ENCODE data around the gene PLCH2.

DNA sequence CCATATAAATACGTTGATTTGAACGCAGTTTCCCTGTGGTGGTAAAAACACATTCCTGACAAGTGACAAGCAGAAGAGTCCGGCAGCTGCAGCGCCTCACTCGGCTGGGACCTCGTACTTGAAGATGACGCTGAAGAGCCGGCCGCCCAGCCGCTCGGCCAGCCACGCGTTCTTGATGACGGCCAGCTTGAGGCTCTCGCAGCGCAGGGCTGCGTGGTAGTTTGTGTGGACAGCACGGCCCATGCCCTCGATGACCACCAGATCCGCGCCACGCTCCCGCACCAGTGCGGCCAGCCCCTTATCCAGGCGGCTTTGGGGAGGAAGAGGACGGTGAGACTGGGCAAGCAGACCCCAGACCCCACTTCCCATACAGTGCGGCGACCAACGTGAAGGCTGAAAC is 32.7 kb downstream of the PLCH2 start:
- TF ChIP-seq, protein P1, sequence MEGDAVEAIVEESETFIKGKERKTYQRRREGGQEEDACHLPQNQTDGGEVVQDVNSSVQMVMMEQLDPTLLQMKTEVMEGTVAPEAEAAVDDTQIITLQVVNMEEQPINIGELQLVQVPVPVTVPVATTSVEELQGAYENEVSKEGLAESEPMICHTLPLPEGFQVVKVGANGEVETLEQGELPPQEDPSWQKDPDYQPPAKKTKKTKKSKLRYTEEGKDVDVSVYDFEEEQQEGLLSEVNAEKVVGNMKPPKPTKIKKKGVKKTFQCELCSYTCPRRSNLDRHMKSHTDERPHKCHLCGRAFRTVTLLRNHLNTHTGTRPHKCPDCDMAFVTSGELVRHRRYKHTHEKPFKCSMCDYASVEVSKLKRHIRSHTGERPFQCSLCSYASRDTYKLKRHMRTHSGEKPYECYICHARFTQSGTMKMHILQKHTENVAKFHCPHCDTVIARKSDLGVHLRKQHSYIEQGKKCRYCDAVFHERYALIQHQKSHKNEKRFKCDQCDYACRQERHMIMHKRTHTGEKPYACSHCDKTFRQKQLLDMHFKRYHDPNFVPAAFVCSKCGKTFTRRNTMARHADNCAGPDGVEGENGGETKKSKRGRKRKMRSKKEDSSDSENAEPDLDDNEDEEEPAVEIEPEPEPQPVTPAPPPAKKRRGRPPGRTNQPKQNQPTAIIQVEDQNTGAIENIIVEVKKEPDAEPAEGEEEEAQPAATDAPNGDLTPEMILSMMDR (IDR thresholded peaks at IDR 0.05; ENCODE audit: low read depth, low read length, missing input control), result no peak
- TF ChIP-seq, protein P2, sequence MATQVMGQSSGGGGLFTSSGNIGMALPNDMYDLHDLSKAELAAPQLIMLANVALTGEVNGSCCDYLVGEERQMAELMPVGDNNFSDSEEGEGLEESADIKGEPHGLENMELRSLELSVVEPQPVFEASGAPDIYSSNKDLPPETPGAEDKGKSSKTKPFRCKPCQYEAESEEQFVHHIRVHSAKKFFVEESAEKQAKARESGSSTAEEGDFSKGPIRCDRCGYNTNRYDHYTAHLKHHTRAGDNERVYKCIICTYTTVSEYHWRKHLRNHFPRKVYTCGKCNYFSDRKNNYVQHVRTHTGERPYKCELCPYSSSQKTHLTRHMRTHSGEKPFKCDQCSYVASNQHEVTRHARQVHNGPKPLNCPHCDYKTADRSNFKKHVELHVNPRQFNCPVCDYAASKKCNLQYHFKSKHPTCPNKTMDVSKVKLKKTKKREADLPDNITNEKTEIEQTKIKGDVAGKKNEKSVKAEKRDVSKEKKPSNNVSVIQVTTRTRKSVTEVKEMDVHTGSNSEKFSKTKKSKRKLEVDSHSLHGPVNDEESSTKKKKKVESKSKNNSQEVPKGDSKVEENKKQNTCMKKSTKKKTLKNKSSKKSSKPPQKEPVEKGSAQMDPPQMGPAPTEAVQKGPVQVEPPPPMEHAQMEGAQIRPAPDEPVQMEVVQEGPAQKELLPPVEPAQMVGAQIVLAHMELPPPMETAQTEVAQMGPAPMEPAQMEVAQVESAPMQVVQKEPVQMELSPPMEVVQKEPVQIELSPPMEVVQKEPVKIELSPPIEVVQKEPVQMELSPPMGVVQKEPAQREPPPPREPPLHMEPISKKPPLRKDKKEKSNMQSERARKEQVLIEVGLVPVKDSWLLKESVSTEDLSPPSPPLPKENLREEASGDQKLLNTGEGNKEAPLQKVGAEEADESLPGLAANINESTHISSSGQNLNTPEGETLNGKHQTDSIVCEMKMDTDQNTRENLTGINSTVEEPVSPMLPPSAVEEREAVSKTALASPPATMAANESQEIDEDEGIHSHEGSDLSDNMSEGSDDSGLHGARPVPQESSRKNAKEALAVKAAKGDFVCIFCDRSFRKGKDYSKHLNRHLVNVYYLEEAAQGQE (IDR thresholded peaks at IDR 0.05), result no peak
- TF ChIP-seq TAF1 (conservative IDR thresholded peaks at IDR 0.05) (no peak), RAD21 (IDR thresholded peaks at IDR 0.05) (no peak), HNF4G (IDR thresholded peaks at IDR 0.05) (no peak), RXRA (IDR thresholded peaks at IDR 0.05) (no peak), JUND (IDR thresholded peaks at IDR 0.05) (no peak), HNF4A (conservative IDR thresholded peaks at IDR 0.05) (no peak), YY1 (IDR thresholded peaks at IDR 0.05) (no peak), GABPA (IDR thresholded peaks at IDR 0.05 in 1 of 2, conservative IDR thresholded peaks at IDR 0.05 in 1 of 2) (no peak)
- TF ChIP-seq, protein P3, sequence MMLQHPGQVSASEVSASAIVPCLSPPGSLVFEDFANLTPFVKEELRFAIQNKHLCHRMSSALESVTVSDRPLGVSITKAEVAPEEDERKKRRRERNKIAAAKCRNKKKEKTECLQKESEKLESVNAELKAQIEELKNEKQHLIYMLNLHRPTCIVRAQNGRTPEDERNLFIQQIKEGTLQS (IDR thresholded peaks at IDR 0.05), result no peak
- TF ChIP-seq, protein P4, sequence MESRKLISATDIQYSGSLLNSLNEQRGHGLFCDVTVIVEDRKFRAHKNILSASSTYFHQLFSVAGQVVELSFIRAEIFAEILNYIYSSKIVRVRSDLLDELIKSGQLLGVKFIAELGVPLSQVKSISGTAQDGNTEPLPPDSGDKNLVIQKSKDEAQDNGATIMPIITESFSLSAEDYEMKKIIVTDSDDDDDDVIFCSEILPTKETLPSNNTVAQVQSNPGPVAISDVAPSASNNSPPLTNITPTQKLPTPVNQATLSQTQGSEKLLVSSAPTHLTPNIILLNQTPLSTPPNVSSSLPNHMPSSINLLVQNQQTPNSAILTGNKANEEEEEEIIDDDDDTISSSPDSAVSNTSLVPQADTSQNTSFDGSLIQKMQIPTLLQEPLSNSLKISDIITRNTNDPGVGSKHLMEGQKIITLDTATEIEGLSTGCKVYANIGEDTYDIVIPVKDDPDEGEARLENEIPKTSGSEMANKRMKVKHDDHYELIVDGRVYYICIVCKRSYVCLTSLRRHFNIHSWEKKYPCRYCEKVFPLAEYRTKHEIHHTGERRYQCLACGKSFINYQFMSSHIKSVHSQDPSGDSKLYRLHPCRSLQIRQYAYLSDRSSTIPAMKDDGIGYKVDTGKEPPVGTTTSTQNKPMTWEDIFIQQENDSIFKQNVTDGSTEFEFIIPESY (IDR thresholded peaks at IDR 0.05), result no peak

Data from liver (tissue), 3 donors.